ENCODE results near the gene TBC1D13. TPM values are rescaled to one million over a fixed set of nuclear protein-coding genes. Genes with fewer than 3 reads are reported as not detected.
"Not testable (repeated sequence)": the region's sequence is repeated elsewhere in the genome, so short reads cannot be mapped to it uniquely, and the experiment has no call there.

Gene TBC1D13
- total RNA-seq, 1 donor from 2014 or later: 21.2 TPM

DNA sequence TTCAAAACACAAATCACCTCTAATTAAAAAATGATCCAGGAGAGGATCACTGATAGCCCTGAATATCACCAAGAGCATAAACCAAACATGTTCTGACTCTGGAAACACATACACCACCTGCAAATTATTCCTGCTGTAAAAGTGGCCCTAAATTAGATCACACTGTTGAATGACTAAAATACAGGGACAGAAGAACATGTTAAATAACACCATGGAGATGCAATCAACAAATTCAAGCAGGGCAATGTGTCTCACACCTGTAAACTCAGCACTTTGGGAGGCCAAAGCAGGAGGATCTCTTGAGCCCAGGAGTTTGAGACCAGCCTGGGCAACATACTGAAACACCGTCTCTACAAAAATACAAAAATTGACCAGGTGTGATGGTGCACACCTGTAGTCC, 60.8 kb downstream of the TBC1D13 start:
- Mint-ChIP-seq H3K4me3 (no peak overlapping the region), H3K36me3 (ENCODE audit: low read depth) (peaks cover 11% of the 10 kb centered on the region), H3K27me3 (ENCODE audit: insufficient read depth) (no peaks in the 10 kb centered on the region), H3K9me3 (peaks cover 25% of the 10 kb centered on the region), H3K27ac (no peak overlapping the region), H3K4me1 (ENCODE audit: low read depth) (no peaks in the 10 kb centered on the region)
- intact Hi-C loops (cut with micrococcal nuclease): no loop called here
- DNase-seq (ENCODE audit: low spot score): no peak

DNA sequence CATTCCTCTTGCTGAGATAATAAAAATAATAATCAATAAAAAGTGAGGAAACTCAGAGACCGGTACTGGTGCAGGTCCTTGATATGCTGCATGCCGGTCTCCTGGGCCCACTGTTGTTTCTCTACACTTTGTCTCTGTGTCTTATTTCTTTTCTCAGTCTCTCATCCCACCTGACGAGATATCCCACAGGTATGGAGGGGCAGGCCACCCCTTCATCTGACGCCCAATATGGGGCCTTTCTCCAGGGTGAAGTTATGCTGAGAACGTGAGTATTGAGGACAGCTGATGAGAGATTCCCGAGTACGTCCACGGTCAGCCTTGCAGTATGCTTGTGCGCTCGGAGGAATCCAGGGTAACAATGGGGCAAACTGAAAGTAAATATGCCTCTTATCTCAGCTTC, 64.0 kb downstream of the TBC1D13 start:
- H3K4me3 Mint-ChIP-seq; intact Hi-C loops (cut with micrococcal nuclease); H3K27me3 Mint-ChIP-seq (ENCODE audit: insufficient read depth); H3K4me1 Mint-ChIP-seq (ENCODE audit: low read depth); DNase-seq (ENCODE audit: low spot score); H3K27ac Mint-ChIP-seq: not testable (repeated sequence)
- Mint-ChIP-seq H3K36me3 (ENCODE audit: low read depth) (peaks cover 11% of the 10 kb centered on the region), H3K9me3 (peaks cover 25% of the 10 kb centered on the region)

DNA sequence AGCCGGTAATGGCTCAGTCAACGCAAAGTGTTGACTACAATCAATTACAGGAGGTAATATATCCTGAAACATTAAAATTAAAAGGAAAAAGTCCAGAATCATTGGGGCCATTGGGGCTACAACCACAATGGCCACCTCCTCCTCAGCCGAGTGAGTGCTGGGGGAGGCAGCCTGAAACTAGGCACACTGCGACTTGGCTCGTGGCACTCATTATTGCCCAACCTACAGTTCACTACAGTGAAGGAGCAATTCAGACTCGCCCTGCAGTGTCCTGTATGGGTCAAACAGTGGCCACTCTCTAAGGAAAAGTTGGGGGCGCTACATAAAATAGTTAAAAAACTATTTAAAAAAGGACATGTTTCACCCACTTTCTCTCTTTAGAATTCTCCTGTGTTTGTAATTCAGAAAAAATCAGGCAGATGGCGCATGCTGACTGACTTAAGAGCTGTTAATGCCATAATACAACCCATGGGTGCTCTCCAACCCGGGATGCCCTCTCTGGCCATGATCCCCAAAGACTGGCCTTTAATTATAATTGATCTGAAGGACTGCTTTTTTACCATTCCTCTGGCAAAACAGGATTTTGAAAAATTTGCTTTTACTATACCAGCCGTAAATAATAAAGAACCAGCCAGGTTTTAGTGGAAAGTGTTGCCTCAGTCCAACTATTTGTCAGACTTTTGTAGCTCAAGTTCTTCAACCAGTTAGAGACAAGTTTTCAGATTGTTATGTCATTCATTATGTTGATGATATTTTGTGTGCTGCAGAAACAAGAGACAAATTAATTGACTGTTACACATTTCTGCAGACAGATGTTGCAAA, 64.9 kb downstream of the TBC1D13 start:
- H3K27me3 Mint-ChIP-seq (ENCODE audit: insufficient read depth); H3K4me3 Mint-ChIP-seq; DNase-seq (ENCODE audit: low spot score); H3K4me1 Mint-ChIP-seq (ENCODE audit: low read depth); H3K27ac Mint-ChIP-seq: not testable (repeated sequence)
- intact Hi-C loops (cut with micrococcal nuclease): loop anchor here (1.0 kb wide), 2 partner anchors 12 to 76 kb away; no protein-coding TSS in a partner anchor
- peaks cover 25% of the 10 kb centered on the region for H3K9me3 Mint-ChIP-seq
- H3K36me3 Mint-ChIP-seq (ENCODE audit: low read depth): peaks cover 11% of the 10 kb centered on the region

DNA sequence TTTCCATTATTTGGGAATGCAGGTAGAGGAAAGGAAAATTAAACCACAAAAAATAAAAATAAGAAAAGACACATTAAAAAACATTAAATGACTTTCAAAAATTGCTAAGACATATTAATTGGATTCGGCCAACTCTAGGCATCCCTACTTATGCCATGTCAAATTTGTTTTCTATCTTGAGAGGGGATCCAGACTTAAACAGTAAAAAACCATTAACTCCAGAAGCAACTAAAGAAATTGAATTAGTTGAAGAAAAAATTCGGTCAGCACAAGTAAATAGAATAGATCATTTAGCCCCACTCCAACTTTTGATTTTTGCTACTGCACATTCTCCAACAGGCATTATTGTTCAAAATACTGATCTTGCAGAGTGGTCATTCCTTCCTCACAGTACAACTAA, 65.6 kb downstream of the TBC1D13 start:
- intact Hi-C loops (cut with micrococcal nuclease): loop anchor here (1.0 kb wide), 2 partner anchors 12 to 76 kb away; no protein-coding TSS in a partner anchor
- not testable (repeated sequence) for DNase-seq (ENCODE audit: low spot score); H3K27me3 Mint-ChIP-seq (ENCODE audit: insufficient read depth); H3K36me3 Mint-ChIP-seq (ENCODE audit: low read depth); H3K4me3 Mint-ChIP-seq; H3K4me1 Mint-ChIP-seq (ENCODE audit: low read depth); H3K27ac Mint-ChIP-seq
- peaks cover 23% of the 10 kb centered on the region for H3K9me3 Mint-ChIP-seq

DNA sequence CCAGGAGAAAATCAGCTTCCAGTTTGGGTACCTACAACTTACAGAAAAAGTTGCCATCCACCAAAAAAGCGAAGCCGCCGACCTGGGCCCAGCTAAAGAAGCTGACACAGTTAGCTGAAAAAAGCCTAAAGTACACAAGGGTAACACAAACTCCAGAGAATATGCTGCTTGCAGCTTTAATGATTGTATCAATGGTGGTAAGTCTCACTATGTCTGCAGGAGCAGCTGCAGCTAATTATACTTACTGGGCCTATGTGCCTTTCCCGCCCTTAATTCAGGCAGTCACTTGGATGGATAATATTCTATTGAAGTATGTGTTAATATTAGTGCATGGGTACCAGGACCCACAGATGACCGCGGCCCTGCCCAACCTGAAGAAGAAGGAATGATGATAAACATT, 67.4 kb downstream of the TBC1D13 start:
- H3K27me3 Mint-ChIP-seq (ENCODE audit: insufficient read depth); intact Hi-C loops (cut with micrococcal nuclease); H3K4me3 Mint-ChIP-seq; DNase-seq (ENCODE audit: low spot score); H3K36me3 Mint-ChIP-seq (ENCODE audit: low read depth); H3K4me1 Mint-ChIP-seq (ENCODE audit: low read depth); H3K27ac Mint-ChIP-seq: not testable (repeated sequence)
- peaks cover 16% of the 10 kb centered on the region for H3K9me3 Mint-ChIP-seq

DNA sequence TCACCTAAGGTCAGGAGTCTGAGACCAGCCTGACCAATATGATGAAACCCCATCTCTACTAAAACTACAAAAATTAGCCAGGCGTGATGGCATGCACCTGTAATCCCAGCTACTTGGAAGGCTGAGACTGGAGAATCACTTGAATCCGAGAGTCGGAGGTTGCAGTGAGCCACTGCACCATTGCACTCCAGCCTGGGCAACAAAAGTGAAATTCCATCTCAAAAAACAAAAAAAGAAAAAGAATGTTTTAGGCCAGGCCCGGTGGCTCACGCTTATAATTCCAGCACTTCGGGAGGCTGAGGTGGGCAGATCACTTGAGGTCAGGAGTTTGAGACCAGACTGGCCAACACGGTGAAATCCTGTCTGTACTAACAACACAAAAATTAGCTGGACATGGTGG, 71.4 kb downstream of the TBC1D13 start:
- H3K27me3 Mint-ChIP-seq (ENCODE audit: insufficient read depth); H3K4me1 Mint-ChIP-seq (ENCODE audit: low read depth); intact Hi-C loops (cut with micrococcal nuclease); H3K9me3 Mint-ChIP-seq; H3K4me3 Mint-ChIP-seq; H3K36me3 Mint-ChIP-seq (ENCODE audit: low read depth); H3K27ac Mint-ChIP-seq; DNase-seq (ENCODE audit: low spot score): not testable (repeated sequence)

Other genes with a start within 250 kb of the TBC1D13 start
- gene SPTAN1, start 234.7 kb upstream of the TBC1D13 start, total RNA-seq: 298 and 304 TPM in 2 replicates
- 41.5 and 43.9 TPM in 2 replicates for gene DYNC2I2, start 130.4 kb upstream of the TBC1D13 start, total RNA-seq
- gene SET, start 98.0 kb upstream of the TBC1D13 start, total RNA-seq: 775 and 795 TPM in 2 replicates
- 17.7 and 19.3 TPM in 2 replicates for gene PKN3, start 84.8 kb upstream of the TBC1D13 start, total RNA-seq
- gene ZDHHC12, start 63.1 kb upstream of the TBC1D13 start, total RNA-seq: 51.7 and 54.4 TPM in 2 replicates
- 21.1 and 21.5 TPM in 2 replicates for gene ZER1, start 15.3 kb upstream of the TBC1D13 start, total RNA-seq
- gene ENDOG, start 31.2 kb downstream of the TBC1D13 start, total RNA-seq: 22.1 and 26.2 TPM in 2 replicates
- 151 and 158 TPM in 2 replicates for gene SPOUT1, start 42.5 kb downstream of the TBC1D13 start, total RNA-seq
- 10.6 and 12.2 TPM in 2 replicates for gene KYAT1, start 94.7 kb downstream of the TBC1D13 start, total RNA-seq
- 30.1 and 32.9 TPM in 2 replicates for gene LRRC8A, start 94.9 kb downstream of the TBC1D13 start, total RNA-seq
- 0.34 and 1.0 TPM in 2 replicates for gene PHYHD1, start 133.7 kb downstream of the TBC1D13 start, total RNA-seq
- gene DOLK, start 160.3 kb downstream of the TBC1D13 start, total RNA-seq: 17.7 and 18.1 TPM in 2 replicates
- gene NUP188, start 160.4 kb downstream of the TBC1D13 start, total RNA-seq: 154 and 158 TPM in 2 replicates
- gene SH3GLB2, start 241.1 kb downstream of the TBC1D13 start, total RNA-seq: 71.1 and 74.8 TPM in 2 replicates
- gene MIGA2, start 249.4 kb downstream of the TBC1D13 start, total RNA-seq: 43.4 and 43.8 TPM in 2 replicates